Measurements from ENCODE around the gene COQ10A. TPM values are rescaled to one million over a fixed set of nuclear protein-coding genes. Genes with fewer than 3 reads are reported as not detected.

The COQ10A gene
- total and polyA plus RNA-seq, 2 of the 13 experiments (the other 11 are each of a cell fraction or from before 2014, with no cell fraction given): 21.0 to 37.3 TPM

GRCh38 chr12:56315622-56316473, 49.1 kb downstream of the COQ10A start, which contains the start of gene CNPY2 (continued):
- no peak for TF ChIP-seq ZNF879 (CRISPR knock-in tag; IDR thresholded peaks at IDR 0.05)
- TF ChIP-seq ZMAT5 (CRISPR knock-in tag; IDR thresholded peaks at IDR 0.05; ENCODE audit: borderline replicate concordance, low read depth): no peak
- 0 out of 2 replicates have a peak, but pooled peaks have one; percentile 69 for TF ChIP-seq KLF15 (CRISPR knock-in tag; IDR thresholded peaks at IDR 0.05; ENCODE audit: borderline replicate concordance)
- TF ChIP-seq PAF1 (CRISPR knock-in tag; IDR thresholded peaks at IDR 0.05): no peak
- TF ChIP-seq ZNF142 (CRISPR knock-in tag; IDR thresholded peaks at IDR 0.05): peak; percentile 28; the same call in 1 of the 2 replicates
- TF ChIP-seq BRCA1 (CRISPR knock-in tag; IDR thresholded peaks at IDR 0.05): peak; percentile 62; the same call in 1 of the 2 replicates
- peak; percentile 75 for TF ChIP-seq NFYB (CRISPR knock-in tag; IDR thresholded peaks at IDR 0.05)
- peak; percentile 38; the same call in 1 of the 2 replicates for TF ChIP-seq GATA4 (IDR thresholded peaks at IDR 0.05; ENCODE audit: borderline replicate concordance, low read depth)
- peak; percentile 74 for TF ChIP-seq RAD21 (CRISPR knock-in tag; IDR thresholded peaks at IDR 0.05)
- no peak; the same call in 1 of the 2 replicates for TF ChIP-seq ZMYM2 (CRISPR knock-in tag; IDR thresholded peaks at IDR 0.05)
- no peak for TF ChIP-seq TEAD2 (CRISPR knock-in tag; IDR thresholded peaks at IDR 0.05)
- TF ChIP-seq GPBP1L1 (CRISPR knock-in tag; IDR thresholded peaks at IDR 0.05): no peak
- peak; percentile 52; the same call in 1 of the 2 replicates for TF ChIP-seq HNF4A (CRISPR knock-in tag; IDR thresholded peaks at IDR 0.05)
- peak; percentile 81 for TF ChIP-seq PHF8 (CRISPR knock-in tag; IDR thresholded peaks at IDR 0.05)
- TF ChIP-seq RARA (CRISPR knock-in tag; IDR thresholded peaks at IDR 0.05): no peak; the same call in 1 of the 2 replicates
- TF ChIP-seq NFIB (CRISPR knock-in tag; IDR thresholded peaks at IDR 0.05; ENCODE audit: borderline replicate concordance): 0 out of 2 replicates have a peak, but pooled peaks have one; percentile 59
- TF ChIP-seq ZFP62 (CRISPR knock-in tag; IDR thresholded peaks at IDR 0.05): no peak; the same call in 1 of the 2 replicates
- TF ChIP-seq TFAP4 (IDR thresholded peaks at IDR 0.05; ENCODE audit: borderline replicate concordance, low read depth): peak; percentile 78
- TF ChIP-seq ATF1 (CRISPR knock-in tag; IDR thresholded peaks at IDR 0.05): peak; percentile 36
- no peak for TF ChIP-seq SMC3 (IDR thresholded peaks at IDR 0.05; ENCODE audit: low read length)
- TF ChIP-seq CCAR2 (optimal IDR thresholded peaks at IDR 0.05; ENCODE audit: low read depth, low read length): peak; percentile 76

Data from HepG2 (cell line).